ENCODE data around the gene SH3BGR.

The SH3BGR gene

DNA sequence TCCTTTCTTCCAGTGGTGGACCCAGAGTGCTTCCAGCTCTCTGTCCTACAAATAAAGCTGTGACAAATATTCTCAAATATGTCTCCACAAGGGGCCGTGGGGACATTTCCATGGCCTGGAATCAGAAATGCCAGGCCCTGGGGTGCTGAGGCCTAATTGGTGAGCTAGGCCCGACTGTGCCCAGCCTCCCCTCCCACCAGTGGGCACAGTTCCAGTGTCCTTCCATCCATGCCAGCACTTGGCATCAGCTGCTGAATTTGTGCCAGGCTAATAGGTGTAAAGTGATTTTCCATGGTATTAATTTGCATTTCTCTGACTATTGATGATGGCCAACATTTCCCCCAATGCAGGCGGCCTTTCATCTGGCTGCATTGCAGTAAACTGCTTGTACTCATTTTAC, 112.4 kb downstream of the SH3BGR start:
- 90 to 94% methylated on average over 3 of the region's 3 CpGs for WGBS, 2 experiments
- Histone ChIP-seq H3K4me1 (ENCODE audit: control insufficient read depth, insufficient read depth, low read length) (peaks cover 3% of the 10 kb centered on the region), H3K27me3 (ENCODE audit: control insufficient read depth, insufficient read depth, low read length, poor library complexity, severe bottlenecking) (no peaks in the 10 kb centered on the region), H3K36me3 (ENCODE audit: control insufficient read depth, insufficient read depth, low read length) (no peaks in the 10 kb centered on the region), H3K4me3 (ENCODE audit: insufficient read depth, low read depth, low read length) (no peak overlapping the region), H3K9me3 (ENCODE audit: control insufficient read depth, low read length) (no peaks in the 10 kb centered on the region), H3K27ac (ENCODE audit: insufficient read depth, low read depth, low read length, poor library complexity, severe bottlenecking) (no peak overlapping the region)

Data from ectodermal cell (in vitro differentiated cells).